ENCODE data around the gene SLC22A5. TPM values are rescaled to one million over a fixed set of nuclear protein-coding genes. Genes with fewer than 3 reads are reported as not detected.

Gene SLC22A5
- total and polyA plus RNA-seq, 9 of the 15 experiments (the other 6 are each of a cell fraction or from before 2014, with no cell fraction given), result 3.0 to 16.6 (median 8.3) TPM

DNA sequence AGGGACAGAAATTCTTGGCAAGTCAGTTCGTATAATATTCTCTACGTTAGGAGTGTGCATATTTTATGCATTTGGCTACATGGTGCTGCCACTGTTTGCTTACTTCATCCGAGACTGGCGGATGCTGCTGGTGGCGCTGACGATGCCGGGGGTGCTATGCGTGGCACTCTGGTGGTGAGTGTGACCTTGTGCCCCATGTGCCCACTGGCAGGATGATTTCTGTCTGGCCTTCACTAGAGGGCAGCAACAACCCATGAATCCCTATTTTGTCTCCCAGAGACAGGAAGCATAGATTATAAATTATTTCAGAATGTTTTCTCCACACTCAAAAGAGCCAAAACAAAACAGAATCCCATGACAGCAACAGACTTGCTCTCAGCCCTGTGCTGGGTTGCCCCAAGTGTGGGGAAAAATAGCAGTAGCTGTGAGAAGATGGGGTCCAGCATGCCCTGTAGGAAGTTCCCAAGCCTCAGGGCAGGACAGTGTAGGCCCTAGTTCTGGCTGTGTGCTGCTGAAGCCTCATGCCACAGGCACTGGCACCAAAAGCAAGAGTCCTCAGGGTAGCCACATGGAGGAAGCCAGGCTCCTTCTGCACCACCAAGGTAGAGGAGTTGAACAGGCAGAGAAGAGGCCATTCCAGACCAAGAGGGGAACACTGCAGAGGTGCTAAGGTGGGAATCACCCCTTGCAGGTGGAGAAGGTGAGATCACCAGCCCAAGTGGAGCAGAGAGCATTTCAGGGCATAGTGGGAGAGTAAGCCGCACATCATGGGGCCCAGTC is 16.0 kb downstream of the SLC22A5 start (continued):
- TF ChIP-seq ERF (CRISPR knock-in tag; IDR thresholded peaks at IDR 0.05) (no peak), MTA3 (IDR thresholded peaks at IDR 0.05; ENCODE audit: borderline replicate concordance) (0 out of 2 replicates have a peak, but pooled peaks have one; percentile 38), PRMT5 (CRISPR knock-in tag; IDR thresholded peaks at IDR 0.05) (no peak), ESRRA (IDR thresholded peaks at IDR 0.05; ENCODE audit: borderline replicate concordance, low read depth) (no peak), RAD21 (CRISPR knock-in tag; conservative IDR thresholded peaks at IDR 0.05 in 1 of 2, IDR thresholded peaks at IDR 0.05 in 1 of 2) (peak; percentile 72 to 75), STAG1 (CRISPR knock-in tag; IDR thresholded peaks at IDR 0.05; ENCODE audit: borderline replicate concordance) (peak; percentile 55; the same call in 1 of the 2 replicates), MYNN (IDR thresholded peaks at IDR 0.05) (peak; percentile 84), MYNN (CRISPR knock-in tag; IDR thresholded peaks at IDR 0.05) (no peak), ZFP30 (CRISPR knock-in tag; IDR thresholded peaks at IDR 0.05; ENCODE audit: borderline replicate concordance) (no peak), CXXC5 (CRISPR knock-in tag; IDR thresholded peaks at IDR 0.05) (no peak), BCL6 (CRISPR knock-in tag; IDR thresholded peaks at IDR 0.05) (no peak)
- TF ChIP-seq, protein P1, sequence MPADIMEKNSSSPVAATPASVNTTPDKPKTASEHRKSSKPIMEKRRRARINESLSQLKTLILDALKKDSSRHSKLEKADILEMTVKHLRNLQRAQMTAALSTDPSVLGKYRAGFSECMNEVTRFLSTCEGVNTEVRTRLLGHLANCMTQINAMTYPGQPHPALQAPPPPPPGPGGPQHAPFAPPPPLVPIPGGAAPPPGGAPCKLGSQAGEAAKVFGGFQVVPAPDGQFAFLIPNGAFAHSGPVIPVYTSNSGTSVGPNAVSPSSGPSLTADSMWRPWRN (IDR thresholded peaks at IDR 0.05; ENCODE audit: low read depth), result no peak
- TF ChIP-seq, protein P2, sequence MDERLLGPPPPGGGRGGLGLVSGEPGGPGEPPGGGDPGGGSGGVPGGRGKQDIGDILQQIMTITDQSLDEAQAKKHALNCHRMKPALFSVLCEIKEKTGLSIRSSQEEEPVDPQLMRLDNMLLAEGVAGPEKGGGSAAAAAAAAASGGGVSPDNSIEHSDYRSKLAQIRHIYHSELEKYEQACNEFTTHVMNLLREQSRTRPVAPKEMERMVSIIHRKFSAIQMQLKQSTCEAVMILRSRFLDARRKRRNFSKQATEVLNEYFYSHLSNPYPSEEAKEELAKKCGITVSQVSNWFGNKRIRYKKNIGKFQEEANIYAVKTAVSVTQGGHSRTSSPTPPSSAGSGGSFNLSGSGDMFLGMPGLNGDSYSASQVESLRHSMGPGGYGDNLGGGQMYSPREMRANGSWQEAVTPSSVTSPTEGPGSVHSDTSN (CRISPR knock-in tag; IDR thresholded peaks at IDR 0.05; ENCODE audit: low read depth), result no peak
- TF ChIP-seq, protein P2 (tag; conservative IDR thresholded peaks at IDR 0.05; ENCODE audit: low read depth), result 0 out of 2 replicates have a peak, but pooled peaks have one; percentile 7
- TF ChIP-seq, protein P3, sequence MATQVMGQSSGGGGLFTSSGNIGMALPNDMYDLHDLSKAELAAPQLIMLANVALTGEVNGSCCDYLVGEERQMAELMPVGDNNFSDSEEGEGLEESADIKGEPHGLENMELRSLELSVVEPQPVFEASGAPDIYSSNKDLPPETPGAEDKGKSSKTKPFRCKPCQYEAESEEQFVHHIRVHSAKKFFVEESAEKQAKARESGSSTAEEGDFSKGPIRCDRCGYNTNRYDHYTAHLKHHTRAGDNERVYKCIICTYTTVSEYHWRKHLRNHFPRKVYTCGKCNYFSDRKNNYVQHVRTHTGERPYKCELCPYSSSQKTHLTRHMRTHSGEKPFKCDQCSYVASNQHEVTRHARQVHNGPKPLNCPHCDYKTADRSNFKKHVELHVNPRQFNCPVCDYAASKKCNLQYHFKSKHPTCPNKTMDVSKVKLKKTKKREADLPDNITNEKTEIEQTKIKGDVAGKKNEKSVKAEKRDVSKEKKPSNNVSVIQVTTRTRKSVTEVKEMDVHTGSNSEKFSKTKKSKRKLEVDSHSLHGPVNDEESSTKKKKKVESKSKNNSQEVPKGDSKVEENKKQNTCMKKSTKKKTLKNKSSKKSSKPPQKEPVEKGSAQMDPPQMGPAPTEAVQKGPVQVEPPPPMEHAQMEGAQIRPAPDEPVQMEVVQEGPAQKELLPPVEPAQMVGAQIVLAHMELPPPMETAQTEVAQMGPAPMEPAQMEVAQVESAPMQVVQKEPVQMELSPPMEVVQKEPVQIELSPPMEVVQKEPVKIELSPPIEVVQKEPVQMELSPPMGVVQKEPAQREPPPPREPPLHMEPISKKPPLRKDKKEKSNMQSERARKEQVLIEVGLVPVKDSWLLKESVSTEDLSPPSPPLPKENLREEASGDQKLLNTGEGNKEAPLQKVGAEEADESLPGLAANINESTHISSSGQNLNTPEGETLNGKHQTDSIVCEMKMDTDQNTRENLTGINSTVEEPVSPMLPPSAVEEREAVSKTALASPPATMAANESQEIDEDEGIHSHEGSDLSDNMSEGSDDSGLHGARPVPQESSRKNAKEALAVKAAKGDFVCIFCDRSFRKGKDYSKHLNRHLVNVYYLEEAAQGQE (IDR thresholded peaks at IDR 0.05; ENCODE audit: borderline replicate concordance), result peak; percentile 53
- TF ChIP-seq, protein P3 (CRISPR knock-in tag; IDR thresholded peaks at IDR 0.05; ENCODE audit: low read depth), result no peak
